NCI-H1930 (cell line): ENCODE results near the gene ZC3H14.

Experiments
- DNase-seq, 2 experiments: peaks; one replicate each; lab custom pipeline; 2025; lab: John Stamatoyannopoulos, UW

Gene ZC3H14

DNA sequence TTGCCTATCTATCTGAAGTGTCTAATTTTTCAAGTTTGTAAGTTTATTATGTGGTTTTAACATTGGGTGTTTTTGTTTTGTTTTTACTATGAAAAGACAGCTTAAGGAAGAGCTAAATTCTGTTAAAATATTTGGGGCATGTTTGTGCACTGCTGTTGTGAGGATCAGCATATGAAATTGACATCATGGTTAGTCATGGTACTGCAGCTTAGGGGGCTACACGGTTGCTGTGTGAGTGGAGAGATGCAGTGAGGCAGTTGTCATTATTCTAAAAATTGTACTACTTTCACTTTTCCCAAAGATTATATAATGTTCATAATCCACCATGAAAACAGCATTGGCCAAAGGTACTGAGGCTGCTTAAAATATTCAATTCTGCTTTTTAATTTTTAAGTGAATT lies 49.0 kb downstream of the ZC3H14 start:
- DNase-seq, result no peak

DNA sequence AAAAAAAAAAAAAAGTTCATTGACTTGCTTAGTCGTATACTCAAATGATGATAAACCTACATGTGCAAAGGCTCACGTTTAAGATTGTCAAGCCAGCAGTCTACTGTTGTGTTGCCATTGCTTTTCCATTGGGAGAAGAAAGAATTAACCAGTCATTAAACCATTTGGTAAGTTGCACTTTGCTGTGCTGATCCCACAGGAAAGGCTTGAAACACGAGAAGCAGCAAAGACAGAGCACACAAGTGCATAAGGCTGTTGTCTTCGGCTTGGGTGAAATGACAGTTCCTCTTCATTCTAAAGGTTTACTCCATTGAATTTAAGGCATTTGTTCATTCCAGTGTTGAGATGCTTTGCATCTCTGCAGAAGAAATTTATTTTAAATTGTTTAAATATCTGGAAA lies 50.1 kb downstream of the ZC3H14 start:
- DNase-seq, result peak in 1 of 2 experiments; percentile 48

DNA sequence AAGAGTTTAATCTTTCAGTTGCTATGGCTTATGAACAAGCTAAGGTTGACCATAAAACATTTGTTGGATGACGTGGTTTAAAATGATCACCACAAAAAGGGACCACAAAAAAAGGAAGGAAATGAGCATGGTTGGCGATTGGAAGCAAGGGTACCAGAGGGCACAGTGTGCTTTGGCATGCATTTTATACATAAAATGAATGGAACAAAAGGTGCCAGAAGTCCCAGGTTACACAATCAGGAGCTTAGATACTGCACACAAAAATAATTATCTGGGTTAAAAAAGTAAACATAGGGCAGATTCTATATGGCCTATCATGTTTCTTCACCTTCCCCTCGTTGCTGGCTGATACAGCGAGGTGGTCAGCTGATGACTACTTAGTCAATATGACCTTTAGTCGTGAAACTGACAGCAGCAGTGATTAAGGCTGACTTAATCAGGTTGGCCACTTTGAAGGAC lies 50.7 kb downstream of the ZC3H14 start:
- DNase-seq, result peak in 1 of 2 experiments; percentile 38

DNA sequence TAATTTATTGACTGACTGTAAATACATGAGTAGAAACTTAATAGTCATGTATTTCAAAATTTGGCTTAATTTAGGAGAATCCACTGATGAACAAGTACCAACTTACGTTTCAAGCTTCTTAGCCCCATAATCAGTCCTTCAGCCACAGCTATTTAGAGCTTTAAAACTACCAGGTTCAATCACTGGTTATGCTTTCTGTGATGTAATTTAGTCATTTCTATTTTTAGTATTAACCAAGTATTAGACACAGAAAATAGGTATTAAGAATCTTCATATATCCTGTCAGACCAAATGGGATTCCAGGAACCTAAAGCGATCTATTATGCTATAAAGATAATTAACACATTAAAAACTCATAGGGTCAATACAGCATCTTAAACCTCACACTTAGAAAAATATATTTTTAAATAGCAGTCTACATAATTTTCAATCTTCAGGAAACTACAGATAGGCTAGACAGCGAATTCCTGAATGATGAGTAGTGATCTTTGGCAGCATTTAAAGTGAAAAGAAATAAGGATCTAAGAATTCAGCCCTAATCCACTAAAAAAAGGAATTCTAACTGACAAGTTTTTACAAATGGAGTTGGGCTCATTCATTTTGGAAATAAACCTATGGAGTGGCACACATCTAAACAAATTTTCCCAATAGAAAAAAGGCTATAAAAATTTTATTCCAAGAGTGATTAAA lies 51.5 kb downstream of the ZC3H14 start:
- DNase-seq, result no peak

DNA sequence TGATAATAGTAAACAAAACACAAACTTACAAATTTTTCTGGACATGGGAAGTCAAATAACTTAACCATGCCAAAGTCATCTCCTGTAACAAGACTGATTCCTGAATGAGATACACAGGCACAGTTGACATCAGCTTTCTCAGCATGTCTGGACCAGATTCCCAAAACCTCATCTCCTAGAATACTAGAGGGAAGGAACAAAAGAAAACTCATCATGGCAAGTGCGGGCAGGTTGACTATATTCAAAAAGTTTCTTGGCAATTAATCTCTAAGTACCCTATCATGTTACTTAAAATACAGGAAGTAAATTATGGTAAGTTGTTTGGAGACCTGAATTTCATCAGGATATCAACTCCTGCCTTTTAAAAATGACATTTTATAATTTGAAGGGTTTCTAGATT lies 53.9 kb downstream of the ZC3H14 start:
- no peak for DNase-seq

DNA sequence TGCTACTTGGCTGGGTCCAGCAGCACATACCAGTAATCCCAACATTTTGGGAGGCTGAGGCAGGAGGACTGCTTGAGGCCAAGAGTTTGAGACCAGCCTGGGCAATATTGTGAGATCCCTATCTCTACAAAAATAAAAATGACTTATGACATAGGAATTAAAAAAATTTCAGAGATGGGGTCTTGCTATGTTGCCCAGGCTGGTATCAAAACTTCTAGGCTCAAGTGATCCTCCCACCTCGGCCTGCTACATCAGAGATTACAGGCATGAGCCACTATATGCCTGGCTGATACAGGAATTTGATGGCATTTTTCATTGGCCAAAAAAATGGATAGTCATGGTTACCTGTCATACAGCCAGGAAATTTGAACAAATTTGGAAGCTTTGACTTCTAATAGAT lies 54.6 kb downstream of the ZC3H14 start:
- DNase-seq, result no peak

DNA sequence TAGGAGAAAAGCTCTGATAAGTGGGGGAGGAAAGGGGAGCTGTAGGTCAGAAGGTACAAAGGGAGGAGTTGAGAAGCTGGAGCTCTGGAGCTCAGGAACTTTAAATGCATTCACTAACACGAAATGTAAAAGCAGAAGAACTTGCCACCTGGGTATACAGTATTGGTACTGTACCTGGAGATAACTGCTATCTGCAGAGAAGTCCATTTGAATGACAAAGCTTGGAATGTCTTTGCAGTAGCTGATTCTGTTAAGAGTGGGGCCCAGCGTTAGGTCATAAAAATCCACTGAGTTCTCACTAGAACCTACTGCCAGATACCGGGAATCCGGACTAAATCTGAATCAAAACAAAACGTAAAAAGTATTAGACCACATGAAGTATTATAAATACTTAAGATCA lies 55.6 kb downstream of the ZC3H14 start:
- no peak for DNase-seq

DNA sequence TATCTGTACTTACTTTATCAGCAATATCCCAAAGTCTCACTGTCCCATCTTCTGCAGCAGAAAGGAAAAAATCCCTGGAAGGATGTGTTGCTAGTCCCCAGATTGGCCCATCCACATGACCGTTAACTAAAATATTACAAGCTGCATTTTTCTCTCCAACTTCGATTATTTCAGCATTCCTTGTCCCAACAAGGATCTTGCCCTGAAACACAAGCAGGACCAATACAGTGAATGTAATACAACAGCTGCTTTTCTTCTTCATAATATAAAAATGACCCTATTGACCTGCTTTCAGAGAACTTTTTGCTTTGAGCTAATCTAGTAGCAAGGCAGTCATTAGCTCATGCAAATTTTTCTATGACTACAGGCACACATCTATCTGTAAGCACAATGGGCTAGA lies 58.3 kb downstream of the ZC3H14 start:
- DNase-seq, result no peak

DNA sequence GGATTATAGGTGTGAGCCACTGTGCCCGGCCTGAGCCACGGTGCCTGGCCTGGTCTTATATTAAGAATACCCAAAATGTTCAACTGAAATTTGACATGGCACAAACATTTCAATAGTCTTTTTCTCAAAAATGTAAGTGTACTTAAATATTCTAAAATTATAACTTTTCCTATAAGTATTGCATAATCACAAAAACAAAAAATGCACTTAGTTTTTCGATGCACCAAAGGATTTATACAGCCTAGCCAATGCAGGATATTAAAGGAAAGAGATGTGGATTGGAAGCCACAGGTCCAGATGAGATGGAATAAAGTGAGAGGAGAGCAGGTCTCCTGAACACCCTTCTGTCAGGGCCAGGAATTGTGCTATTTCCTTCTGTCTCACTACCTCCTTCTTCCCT lies 62.8 kb downstream of the ZC3H14 start:
- DNase-seq, result no peak

DNA sequence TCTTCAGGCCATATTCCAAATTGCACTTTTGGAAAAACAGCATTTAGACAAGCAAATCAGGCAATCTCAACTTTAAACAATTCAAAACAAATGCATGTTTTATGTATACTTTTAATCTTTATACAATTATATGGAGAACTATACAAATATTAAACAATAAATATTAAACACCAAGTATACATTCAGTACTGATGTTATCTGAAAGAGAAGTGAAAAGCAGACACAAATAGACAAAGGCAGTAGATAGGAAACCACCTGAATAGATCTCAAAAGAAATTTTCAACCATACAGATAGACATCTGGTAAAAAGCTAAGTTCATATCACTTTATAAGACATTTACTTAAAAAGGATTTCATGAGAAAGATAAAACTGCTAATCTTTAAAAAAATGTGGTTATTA lies 65.2 kb downstream of the ZC3H14 start:
- no peak for DNase-seq

DNA sequence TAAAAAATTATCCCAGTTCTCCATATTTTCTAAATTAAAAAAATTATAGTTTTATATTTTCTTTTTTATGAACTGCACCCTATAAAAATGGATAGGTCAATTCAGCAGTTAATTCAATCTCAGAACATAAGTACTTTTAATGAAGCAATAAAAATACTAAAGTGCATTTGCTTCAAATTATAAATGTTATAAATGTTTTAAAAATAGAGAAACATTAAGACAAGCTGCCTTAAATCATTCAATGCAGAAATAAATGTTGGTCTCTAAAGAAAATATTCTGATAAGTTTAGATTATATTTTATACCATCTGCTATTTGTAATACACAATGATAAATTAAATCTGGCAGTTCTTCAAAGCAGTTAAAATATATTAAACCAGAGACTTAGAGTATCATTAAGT lies 65.6 kb downstream of the ZC3H14 start:
- no peak for DNase-seq

DNA sequence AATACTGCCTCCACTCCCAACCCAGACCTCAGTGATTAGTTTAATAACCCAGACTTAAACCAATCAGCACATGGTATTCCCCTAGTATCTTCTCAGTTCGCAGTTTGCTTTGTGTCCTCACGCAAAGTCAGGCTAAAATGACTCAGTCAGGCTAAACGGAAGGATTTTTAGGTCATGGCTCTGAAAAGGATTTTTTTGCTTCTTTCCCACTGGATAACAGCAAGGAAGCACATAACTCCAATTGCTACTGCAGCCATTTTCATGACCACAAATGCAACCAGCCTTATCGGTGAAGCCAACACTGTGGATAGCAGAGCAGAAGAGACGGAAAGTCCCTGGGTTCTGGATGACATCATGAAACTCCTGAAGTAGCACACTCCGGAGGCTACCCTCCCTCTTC lies 67.7 kb downstream of the ZC3H14 start:
- no peak for DNase-seq

DNA sequence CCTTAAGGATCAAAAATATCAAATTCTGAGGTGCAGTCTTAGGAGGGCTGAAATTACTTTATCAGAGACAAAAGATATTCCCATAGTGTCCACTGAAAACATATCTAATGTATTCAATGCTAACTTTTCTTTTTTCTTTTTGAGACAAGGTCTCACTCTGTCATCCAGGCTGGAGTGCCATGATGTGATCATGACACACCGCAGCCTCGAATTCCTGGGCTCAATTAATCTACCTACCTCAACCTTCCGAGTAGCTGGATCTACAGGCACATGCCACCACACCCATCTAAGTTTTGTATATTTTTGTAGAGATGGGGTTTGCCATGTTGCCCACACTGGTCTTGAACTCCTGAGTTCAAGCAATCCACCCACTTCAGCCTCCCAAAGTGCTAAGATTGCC lies 68.3 kb downstream of the ZC3H14 start:
- no peak for DNase-seq

DNA sequence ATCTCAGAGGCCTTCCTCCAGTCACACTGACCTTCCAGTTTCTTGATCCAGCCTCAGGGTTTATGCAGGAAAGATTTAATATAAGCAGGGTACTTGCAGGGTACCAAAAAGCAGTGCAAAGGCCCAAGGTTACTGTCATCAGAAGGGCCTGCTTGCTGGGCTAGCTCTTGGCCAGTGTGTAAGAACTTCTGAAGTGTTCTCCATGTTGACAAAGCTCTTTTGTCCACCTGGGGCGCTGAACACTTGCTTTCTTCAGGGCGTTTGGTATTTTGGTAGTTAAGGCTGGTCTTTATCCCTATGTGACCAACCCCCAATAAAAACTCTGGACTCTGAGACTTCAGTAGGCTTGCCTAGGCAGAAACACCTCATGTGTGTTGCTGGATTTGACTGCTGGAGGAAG lies 69.7 kb downstream of the ZC3H14 start:
- no peak for DNase-seq

DNA sequence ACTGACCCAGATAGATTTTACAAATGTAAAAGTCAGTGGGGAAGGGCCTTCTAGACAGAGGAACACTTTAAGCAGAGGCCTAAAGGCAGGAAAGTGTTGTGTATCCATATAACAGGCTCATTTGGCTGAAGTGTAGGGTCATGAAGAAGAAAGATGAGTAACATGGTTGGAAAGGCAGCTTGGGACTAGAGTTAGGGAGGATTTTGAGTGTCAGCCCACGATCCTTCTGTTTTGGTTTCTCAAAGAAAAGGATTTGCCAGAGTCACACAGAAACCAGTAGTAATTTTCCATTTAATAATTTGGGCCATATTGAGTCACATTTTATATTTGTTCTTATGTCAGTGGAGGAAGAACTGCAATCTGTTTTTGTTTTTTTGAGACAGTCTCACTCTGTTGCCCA lies 76.4 kb downstream of the ZC3H14 start:
- DNase-seq, result no peak

DNA sequence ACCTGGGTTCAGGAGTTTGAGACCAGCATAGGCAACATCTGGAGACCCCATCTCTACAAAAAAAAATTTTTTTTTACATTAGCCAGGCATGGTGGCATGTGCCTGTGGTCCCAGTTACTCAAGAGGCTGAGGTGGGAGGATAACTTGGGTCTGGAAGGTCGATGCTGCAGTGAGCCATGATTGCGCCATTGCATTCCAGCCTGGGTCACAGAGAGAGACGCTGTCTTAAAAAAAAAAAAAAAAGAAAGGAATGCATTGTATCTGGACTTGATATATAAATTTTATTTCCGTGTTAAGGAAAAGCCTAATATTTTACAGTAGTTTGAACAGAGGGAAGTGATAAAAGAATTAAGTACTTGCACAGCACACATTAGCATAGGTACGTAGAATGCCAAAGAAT lies 97.2 kb downstream of the ZC3H14 start:
- DNase-seq, result no peak

DNA sequence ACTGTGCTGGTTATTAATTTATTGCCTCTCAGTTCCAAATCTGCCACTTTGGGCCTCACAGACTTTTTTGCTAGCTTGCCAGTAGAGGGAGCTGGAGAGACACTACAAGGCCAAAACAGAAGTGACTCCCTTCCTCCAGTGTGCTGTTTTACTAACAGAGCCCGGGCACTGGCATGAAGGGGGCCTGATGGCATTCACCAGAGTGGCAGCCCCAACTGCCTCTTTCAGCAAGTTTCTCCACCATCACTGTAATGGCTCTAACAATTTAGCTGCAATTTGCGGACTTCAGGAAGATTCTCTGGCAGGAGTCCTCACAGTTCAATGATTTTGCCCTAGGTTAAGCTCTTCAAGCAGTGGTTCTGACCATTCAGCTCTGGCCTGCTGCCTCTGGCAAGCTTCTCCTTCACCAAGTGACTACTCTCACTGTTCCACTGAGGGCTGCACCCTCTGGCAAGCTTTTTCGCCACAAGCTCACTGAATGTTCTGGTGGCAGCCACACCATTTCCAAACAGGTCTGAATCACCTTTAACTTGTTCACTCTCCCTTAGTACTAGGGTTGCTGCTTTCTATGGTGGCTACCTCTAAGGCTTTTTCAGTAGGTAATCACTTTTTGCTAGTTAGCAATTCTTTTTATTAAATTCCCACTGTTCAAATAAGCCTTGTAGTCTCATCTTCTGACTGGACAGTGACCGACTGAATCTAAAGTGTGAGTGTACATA lies 104.9 kb downstream of the ZC3H14 start:
- peak; percentile 56 to 69 for DNase-seq

DNA sequence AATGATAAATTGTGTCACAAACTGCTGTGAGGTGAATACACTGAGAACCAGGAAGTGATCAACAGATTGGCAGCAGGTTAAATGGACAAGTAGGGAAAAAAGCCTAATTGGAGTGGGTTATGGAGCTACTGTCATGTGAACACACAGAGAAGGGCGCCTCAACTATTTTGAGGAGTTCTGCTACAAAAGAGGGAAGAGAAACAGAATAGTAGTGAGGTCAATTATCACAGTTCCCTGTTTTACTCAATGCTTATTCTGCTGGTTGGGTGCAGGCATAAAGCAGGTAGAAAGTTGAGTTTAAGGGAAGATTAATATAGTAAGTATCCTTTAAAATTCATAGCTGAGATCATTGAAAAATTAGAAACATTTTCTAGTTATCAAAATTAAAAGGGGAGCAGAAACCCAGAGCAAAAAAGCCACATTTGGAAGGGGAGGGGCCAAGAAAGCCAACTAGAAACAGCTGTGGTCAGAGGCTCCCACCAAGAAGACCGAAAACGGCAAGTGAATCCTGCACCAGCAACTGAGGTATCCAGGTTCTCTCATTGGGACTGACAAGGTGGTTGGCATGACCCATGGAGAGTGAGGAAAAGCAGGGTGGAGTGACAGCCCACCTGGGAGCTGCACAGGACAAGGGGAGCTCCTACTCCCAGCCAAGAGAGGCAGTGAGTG lies 105.7 kb downstream of the ZC3H14 start:
- DNase-seq, result no peak

DNA sequence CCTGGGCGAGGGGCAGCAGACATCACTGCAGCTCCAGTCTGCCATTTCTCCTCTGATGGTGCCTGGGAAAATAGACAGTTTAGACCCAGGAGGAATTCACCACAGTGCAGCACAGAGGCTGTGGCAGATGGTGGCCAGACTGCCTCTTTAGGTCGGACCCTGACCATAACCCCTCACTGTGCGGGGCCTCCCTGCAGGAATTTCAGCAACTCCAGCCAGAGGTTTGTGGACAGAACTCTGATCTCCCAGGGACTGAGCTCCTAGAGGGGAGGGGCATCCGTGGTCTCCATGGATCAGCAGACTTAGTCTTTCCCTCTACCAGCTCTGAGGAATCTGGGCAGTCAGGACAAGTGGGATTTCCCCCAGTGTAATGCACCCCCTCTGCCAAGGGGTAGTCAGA lies 106.5 kb downstream of the ZC3H14 start:
- no peak for DNase-seq
